Pons (tissue), 1 donor: Measurements from ENCODE around the gene SMIM1.

Experiments
- DNase-seq: peaks from one replicate; pipeline ENCODE4 v3.0.0-alpha.2; 2016; ENCODE audit warnings: low spot score

The SMIM1 gene

DNA sequence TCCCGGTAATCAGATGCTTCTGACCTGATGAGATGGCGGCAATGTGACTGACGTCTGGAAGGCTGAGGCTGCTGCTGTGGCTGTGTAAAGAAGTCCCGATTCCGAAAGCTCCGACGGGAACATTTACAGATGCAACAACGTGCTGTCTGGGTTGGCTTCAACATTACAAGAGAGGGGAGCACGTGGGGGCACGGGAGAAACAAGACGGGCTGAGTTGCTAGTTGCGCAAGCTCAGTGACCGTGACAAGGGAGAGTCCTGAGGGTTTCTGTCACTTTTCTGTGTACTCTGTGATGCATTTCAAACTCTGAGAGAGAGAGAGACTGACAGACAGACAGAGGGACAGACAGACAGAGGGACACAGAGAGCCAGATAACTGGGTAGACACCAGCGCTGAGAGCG is 49.4 kb downstream of the SMIM1 start:
- no peak for DNase-seq

DNA sequence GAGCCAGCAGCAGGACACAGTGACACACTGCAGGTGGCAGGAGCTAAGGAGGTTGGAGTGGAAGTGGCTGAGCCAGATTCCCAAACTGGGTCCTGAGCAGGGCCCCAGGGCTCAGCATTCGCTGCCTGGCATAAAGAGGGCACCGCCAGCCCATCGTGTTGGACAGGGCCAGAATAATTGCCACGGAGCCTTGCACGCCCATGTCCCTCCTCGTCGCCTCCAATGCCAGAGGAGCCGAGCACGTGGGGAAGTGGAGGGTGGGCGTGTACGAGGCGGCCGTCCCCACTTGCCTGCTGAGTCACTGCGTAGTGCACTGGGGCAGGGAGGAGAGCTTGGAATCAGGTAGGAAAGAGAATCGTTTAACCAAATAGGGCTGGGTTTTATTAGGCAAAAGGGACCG is 49.9 kb downstream of the SMIM1 start:
- no peak for DNase-seq

DNA sequence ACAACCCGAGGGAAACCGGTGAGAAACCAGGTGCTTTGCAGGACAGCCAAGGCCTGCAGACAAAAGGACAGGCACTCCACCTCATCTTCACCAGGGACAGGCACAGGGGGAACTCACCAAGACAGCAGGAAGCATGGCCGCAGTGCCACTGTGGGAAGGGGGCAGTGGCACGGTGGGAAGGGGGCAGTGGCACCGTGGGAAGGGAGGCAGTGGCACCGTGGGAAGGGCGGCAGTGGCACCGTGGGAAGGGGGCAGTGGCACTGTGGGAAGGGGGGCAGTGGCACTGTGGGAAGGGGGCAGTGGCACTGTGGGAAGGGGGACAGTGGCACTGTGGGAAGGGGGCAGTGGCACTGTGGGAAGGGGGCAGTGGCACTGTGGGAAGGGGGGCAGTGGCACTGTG is 52.1 kb downstream of the SMIM1 start:
- no peak for DNase-seq

DNA sequence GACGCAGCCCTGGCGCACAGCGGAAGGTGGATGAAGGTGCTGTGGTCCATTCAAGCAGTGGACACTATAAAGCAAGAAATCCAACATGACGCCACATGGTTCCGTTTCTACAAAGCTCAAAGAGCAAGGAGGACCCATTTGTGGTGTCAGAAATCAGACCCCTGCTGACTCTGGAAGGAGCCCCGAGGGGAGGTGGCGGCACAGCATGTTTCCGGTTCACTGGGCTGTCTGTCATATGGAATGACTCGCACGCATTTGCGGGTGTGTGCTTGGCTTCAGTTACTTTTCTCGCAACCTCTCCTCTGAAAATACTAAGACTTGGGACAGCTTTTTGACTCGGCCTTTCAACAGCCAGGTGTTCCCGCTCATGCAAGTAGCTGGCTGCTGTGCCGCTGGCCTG is 52.8 kb downstream of the SMIM1 start:
- DNase-seq = no peak
